HepG2 (cell line): ENCODE data around the gene CYP2W1.

Experiments used
- EED ChIP-seq: sonication (generic); formaldehyde crosslinking; IDR thresholded peaks from 2 replicates; pipeline ENCODE4 v1.5.0; 2020; ENCODE audit warnings: mild to moderate bottlenecking, missing genetic modification reagents
- JUN ChIP-seq: sonication (generic); formaldehyde crosslinking; IDR thresholded peaks from 2 replicates; pipeline ENCODE4 v1.4.0; 2020; ENCODE audit warnings: mild to moderate bottlenecking, missing genetic modification reagents
- RARG ChIP-seq: sonication (generic); formaldehyde crosslinking; IDR thresholded peaks from 2 replicates; pipeline ENCODE4 v1.4.0; 2020; ENCODE audit warnings: low read depth, mild to moderate bottlenecking, missing genetic modification reagents
- TARDBP ChIP-seq: sonication (generic); formaldehyde crosslinking; IDR thresholded peaks from 2 replicates; pipeline ENCODE4 v1.8.0; 2022; ENCODE audit warnings: mild to moderate bottlenecking, missing genetic modification reagents
- ZNF121 ChIP-seq: sonication (generic); formaldehyde crosslinking; IDR thresholded peaks from 2 replicates; pipeline ENCODE4 v1.5.0; 2020; ENCODE audit warnings: mild to moderate bottlenecking, missing genetic modification reagents
- ZNF263 ChIP-seq: sonication (generic); formaldehyde crosslinking; IDR thresholded peaks from 2 replicates; pipeline ENCODE4 v1.4.0; 2020; ENCODE audit warnings: missing genetic modification reagents
- ZNF766 ChIP-seq: sonication (generic); formaldehyde crosslinking; IDR thresholded peaks from 2 replicates; pipeline ENCODE4 v1.5.0; 2020; ENCODE audit warnings: missing genetic modification reagents, borderline replicate concordance

- TF ChIP-seq RARG (CRISPR knock-in tag) (no peak), ZNF121 (CRISPR knock-in tag) (no peak), EED (CRISPR knock-in tag) (no peak), TARDBP (CRISPR knock-in tag) (no peak), ZNF263 (CRISPR knock-in tag) (no peak), ZNF766 (no peak), JUN (CRISPR knock-in tag) (no peak)
Observed at GRCh38 chr7:1021931-1022330, 39.0 kb downstream of the CYP2W1 start.
